Stromal cell of bone marrow (primary cell): ENCODE results near the gene OR1C1.
"Not testable (repeated sequence)": the region's sequence is repeated elsewhere in the genome, so short reads cannot be mapped to it uniquely, and the experiment has no call there.

ENCODE experiments used
- DNase-seq: peaks from one replicate; pipeline ENCODE4 v3.0.0-alpha.2; 2012; ENCODE audit warnings: low read depth

OR1C1 gene, protein sequence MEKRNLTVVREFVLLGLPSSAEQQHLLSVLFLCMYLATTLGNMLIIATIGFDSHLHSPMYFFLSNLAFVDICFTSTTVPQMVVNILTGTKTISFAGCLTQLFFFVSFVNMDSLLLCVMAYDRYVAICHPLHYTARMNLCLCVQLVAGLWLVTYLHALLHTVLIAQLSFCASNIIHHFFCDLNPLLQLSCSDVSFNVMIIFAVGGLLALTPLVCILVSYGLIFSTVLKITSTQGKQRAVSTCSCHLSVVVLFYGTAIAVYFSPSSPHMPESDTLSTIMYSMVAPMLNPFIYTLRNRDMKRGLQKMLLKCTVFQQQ

DNA sequence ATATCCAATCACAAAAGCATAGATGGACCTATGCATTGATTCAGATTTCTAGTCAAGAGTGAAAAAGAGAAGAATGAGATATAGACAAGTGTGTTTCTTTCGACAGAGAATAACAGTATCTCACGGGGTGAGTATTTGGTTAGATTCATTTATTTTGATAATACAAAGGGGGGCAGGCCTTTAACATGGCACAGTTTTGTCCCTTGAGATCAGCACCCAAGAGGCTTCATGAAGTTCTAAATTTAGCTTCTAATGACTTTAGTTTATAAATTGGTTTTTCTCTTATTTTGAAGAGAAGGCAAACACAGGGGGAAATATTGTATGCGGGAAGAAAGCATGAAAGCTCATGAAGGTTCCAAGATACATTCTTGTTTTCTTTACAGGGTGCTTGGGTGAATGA lies at the start of gene OR1C1:
OR1C1 (minus strand) TSS at position 101 of the 400 bp plus-strand sequence. CDS start 2,150 bp downstream, outside the sequence.
- DNase-seq, result no peak

DNA sequence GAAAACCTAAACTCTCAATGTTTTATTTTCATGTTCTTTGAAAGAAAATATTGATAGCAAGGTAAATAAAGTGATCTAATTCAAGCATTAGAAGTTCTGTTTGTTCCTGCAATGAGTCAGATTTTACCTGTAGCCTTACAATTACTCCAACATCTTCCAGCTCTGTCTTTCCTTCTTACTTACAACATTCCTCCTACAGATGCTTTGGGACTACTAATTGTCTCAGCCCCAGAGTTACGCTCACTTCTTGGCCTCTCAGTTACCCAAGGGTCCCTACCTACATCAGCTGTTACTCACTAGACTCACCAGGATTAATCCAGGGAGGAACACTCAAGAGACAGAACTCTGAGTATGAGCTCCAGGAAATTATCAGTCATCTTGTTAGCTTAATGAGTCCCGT lies 37.2 kb upstream of the OR1C1 start:
- no peak for DNase-seq

DNA sequence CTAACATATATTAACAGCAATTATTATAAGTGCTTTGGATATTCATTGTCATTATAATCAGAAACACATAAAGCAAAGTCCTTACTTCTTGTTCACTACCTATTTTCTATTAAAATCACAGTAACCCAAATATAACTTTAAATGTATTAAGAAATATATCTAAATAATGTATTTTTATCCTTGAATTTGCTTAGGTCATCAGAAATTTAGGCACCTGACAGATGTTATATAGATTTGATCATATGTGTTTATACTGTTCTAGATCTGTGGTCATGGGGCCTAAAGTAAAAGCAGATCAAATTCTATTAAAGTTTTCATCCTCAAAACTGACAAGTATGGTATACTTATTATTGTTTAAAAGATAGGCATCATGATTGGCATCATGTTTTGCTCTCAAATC lies 9.2 kb upstream of the OR1C1 start:
- no peak for DNase-seq

DNA sequence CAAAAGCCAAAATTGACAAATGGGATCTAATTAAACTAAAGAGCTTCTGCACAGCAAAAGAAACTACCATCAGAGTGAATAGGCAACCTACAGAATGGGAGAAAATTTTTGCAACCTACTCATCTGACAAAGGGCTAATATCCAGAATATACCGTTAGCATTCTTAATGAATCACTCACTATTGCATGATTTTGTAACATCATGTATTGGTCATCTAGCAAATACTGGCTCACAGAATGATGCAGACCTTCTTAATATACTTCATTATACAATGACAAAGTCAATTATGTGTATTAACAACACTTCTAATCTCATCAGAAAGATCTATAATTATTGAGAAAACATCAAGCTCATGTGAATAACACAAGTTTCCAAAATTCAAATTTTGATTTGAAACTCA lies 6.0 kb downstream of the OR1C1 start:
- DNase-seq, result not testable (repeated sequence)

DNA sequence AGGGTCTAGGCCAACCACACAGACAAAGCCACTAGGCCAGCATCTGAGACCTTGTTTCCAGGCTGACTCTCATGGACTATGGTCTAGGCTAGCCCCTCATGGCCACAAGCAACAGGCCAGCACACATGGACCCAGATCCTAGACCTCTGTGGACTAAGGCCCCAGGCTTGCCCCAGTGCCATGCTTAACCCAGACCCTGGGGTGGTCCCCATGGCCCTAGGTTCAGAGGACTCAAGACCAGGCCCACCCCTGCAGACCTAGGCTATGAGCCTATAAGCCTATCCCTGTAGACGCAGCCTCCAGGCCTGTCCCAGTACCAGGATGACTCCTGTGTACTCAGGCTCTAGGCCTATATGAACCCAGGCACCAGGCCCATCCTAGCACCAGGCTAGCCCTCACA lies 10.5 kb downstream of the OR1C1 start:
- no peak for DNase-seq

DNA sequence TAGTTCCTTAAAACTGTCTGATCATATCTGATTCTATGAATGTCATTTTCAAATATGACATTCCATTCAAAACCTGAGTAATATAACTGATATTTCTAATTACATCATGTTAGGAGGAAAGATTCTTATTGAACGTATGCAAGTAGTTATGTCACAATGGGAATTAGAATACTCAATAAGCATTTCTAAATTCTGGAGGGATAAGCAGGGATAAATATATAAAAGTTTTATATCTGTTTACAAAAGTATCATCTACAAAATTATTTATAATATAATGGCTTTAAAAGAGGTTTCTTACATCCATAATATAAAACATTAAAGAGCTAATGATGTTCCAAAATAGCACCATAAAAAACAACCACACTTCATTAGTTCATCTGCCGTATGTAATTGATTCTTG lies 12.3 kb downstream of the OR1C1 start, which contains the start of gene OR14A2:
OR14A2 (minus strand) TSS at position 101 of the 400 bp plus-strand sequence.
- DNase-seq, result no peak

DNA sequence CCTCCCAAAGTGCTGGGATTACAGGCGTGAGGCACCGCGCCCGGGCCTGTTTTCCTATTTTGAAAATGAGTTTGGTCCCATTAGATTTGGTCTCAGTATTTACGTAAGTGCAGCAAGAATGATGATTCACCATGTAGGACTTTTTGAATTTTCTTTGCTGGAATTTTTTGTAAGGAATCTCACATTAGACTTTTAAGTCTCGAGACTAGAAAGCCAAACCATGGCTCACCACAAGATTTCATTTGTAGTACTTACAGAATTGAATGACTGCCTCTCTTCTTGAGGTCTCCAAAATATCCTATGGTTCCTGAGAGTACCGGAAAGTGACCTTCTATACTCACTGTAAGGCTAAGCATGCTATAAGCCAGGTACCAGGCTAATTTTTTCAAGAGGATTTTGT lies 12.7 kb downstream of the OR1C1 start:
- no peak for DNase-seq

DNA sequence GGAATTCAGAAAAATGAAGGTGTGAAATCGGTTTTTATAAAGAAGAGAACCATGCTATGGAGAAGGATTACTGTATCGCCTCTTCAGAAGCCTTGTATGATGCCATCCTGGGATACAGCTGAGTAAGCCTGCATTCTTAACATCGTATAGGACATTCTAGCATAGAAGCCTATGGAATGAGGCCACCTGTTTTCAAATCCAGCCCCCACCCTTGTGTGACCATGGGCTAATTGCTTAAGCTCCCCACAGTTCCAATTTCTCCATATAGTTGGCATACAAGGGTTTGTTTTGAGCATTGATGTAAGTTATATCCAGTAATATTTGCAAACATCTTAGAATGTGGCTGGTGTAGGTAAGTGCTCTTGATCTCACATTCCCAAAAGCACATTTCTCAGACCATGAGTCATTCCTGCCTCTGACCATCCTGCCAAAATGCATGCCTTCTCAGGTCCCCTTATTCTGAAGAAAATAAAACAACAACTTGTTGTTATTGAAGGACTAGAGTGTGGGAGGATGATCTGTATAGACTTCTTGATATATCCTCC lies 13.9 kb downstream of the OR1C1 start:
- DNase-seq, result no peak

DNA sequence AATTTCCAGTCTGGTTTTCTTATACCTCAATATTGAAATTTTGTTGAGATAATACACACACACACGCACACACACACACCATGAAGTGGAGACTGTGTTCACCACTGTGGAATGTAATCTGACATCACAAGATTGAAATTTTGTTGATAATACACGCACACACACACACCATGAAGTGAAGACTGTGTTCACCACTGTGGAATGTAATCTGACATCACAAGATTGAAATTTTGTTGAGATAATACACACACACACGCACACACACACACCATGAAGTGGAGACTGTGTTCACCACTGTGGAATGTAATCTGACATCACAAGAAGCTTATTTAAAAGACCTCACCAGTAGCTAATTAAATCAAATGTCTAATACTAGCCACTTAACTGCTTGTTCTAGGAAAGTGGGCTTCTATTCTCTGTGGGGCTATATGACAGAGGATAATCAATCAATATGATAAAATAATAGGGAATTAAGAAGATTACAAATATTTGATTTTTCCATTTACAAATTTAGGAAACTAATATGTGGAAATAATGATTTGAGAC lies 18.1 kb downstream of the OR1C1 start:
- DNase-seq, result not testable (repeated sequence)

DNA sequence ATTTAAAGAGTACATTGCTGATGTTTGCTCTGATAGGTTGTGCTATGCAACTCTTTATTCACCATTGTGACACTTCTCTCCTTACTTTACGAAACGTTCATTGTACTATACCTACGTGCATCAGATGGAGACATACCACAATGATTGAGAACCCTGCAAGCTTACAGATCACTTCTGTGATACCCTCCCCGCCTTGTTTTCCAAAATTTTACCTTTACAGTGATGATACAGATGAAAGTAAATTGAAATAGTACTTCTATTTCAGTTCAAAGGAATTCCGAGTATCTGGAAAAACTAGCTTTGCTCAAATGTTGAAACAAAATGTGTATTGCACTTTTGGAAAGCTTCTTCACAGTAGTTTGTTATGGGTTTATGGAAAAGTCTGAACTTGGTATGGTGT lies 18.6 kb downstream of the OR1C1 start:
- no peak for DNase-seq

DNA sequence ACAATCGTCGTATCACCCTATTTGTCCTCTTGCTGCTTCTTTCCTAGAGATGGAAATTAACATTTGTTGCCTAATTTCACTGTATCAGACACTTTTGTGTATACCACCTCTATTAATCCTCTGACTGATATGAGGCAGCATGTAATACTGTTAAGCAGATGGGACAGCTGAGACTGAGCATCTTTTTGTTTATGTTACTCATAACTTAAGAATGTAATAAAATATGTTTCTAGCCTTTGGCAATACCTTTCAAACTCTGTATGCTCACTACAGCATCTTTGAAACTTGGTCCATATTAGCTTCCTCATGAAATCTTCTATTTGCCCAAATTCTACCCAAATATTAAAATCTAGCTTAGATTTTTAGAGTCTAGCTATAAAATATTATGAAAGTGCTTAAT lies 19.6 kb downstream of the OR1C1 start:
- no peak for DNase-seq

DNA sequence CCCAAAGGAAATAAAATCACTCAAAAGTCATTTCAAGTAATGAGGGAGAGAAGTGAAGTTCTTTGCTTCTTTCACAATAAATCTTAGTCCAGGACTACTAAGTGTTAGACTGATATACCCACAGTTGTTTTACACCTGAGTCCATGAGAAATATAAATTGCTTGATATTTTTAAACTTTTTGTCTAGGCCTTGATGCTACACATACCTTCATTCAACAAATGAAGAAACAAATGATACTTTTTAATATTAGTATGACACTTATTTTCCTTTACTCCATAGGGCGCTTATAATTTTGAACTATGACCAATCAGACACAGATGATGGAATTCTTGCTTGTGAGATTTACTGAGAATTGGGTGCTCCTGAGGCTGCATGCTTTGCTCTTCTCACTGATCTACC lies 22.0 kb downstream of the OR1C1 start, which contains the start of gene OR14K1:
OR14K1 (plus strand) TSS at position 301 of the 400 bp plus-strand sequence; CDS start at position 301, 0 bp downstream.
- DNase-seq, result no peak

DNA sequence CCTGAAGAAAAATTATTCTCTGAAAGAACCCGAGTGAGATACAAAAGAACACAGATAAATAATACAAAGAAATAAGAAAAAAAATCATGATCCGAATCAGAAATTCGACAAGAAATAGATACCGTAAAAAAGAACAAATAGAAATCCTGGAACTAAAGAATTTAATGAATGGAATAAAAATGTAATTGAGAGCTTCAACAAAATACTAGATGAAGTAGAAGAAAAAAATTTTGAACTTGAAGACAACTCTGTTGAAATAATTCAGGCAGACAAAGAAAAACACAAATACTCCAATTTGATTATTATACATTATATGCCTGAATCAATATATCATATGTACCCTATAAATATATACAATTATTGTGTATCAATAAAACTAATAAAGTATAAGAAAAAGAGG lies 39.1 kb downstream of the OR1C1 start:
- DNase-seq, result no peak

DNA sequence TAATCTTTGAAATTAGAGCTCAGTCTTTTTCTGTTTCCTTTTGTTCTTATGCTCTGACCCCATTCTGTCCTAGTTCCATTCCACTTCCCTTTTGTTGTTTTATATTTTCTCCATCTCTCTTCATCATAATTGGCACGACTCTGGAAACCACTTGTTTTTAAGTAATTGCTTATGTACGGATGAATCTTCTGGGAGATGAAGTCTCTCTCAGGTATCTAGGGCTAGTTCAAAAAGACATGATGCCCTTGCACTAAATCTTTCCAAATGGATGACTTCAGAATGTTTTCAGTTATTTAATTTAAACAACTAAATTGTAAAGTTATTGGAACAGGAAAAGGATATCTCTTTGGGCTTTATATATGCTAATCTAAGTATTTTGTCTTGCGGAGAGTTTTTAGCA lies 43.8 kb downstream of the OR1C1 start, which contains the start of gene OR6F1:
OR6F1 (minus strand) TSS at position 101 of the 400 bp plus-strand sequence. CDS start 3,891 bp downstream, outside the sequence.
- DNase-seq, result no peak

DNA sequence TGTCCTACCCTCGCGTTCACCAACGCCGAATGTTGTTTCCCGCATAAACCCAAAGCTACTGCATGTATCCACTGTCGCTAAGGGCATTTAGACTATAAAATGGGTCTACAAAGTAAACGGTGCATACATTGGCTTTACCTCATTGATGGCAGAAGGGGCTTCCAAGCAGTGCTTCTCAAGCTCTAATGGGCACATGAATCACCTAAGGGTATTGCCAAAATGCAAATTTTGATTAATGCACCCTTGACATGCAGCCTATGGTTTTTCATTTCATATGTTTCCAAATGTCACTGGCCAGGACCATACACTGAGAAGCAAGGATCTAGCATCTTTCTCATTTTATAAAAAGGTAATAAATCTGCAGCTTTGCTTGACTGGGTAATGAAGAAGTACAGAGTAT lies 46.6 kb downstream of the OR1C1 start:
- DNase-seq, result no peak

DNA sequence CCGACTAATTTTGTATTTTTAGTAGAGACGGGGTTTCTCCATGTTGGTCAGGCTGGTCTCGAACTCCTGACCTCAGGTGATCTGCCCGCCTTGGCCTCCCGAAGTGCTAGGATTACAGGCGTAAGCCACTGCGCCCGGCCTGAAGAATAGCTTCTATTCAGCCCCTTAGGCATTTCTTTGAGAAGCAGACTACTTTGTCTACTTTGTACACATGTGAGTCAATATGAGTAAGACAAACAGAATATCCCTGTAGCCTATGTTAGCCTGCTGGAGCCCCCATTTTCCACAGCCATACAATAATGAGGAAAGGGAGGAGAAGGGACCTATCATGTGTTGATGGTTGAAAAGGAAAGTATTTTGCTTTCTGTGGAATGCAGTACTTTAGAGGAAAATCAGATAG lies 49.7 kb downstream of the OR1C1 start:
- DNase-seq, result not testable (repeated sequence)
